ENCODE data around the gene NQO1. TPM values are rescaled to one million over a fixed set of nuclear protein-coding genes. Genes with fewer than 3 reads are reported as not detected.

Gene NQO1
- total and polyA plus RNA-seq, 2 of the 13 experiments (the other 11 are each of a cell fraction or from before 2014, with no cell fraction given): 464 to 1,060 TPM

DNA sequence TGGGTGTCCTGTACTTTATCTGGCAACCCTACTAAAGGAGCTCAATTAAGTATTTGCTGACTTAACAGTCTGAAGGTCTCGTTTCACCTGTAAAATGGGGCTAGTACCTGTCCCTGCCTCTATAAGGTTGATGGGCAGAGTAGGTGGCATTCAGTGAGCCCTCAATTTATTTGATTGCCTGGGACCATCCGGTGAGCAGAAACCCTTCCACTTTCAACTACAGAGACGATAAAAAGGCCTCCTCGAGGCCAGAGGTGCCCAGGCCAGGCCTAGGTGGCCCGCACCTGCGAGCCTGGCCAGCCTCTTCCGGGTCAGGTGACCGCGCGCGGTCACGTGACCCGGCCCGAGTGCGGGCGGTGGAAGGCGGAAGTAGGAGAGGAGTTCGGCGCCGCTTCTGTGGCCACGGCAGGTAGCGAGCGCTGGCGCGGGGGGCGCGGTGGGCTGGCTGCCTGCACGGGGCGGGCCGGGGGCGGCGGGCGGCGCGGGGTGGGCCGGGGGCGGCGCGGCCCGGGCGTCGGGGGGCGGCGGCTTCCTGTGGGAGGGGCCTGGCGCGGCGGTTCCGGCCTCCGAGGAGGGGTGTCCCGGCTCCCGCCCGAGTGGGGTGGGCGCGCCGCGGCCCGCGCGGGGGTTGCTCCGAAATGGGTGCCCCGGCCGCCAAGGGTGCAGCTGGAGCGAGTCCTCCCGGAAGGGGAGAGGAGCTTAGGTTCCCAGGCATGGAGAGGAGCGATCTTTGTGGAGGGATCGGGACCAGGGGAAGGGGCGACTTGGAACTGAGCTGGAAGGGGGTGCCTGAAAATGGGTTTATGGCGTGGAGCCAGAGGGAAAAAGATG, 35.8 kb upstream of the NQO1 start, which contains the start of gene WWP2 (continued):
- TF ChIP-seq REL (CRISPR knock-in tag; conservative IDR thresholded peaks at IDR 0.05): no peak
- no peak for TF ChIP-seq GTF3A (CRISPR knock-in tag; conservative IDR thresholded peaks at IDR 0.05)
- TF ChIP-seq, protein P1, sequence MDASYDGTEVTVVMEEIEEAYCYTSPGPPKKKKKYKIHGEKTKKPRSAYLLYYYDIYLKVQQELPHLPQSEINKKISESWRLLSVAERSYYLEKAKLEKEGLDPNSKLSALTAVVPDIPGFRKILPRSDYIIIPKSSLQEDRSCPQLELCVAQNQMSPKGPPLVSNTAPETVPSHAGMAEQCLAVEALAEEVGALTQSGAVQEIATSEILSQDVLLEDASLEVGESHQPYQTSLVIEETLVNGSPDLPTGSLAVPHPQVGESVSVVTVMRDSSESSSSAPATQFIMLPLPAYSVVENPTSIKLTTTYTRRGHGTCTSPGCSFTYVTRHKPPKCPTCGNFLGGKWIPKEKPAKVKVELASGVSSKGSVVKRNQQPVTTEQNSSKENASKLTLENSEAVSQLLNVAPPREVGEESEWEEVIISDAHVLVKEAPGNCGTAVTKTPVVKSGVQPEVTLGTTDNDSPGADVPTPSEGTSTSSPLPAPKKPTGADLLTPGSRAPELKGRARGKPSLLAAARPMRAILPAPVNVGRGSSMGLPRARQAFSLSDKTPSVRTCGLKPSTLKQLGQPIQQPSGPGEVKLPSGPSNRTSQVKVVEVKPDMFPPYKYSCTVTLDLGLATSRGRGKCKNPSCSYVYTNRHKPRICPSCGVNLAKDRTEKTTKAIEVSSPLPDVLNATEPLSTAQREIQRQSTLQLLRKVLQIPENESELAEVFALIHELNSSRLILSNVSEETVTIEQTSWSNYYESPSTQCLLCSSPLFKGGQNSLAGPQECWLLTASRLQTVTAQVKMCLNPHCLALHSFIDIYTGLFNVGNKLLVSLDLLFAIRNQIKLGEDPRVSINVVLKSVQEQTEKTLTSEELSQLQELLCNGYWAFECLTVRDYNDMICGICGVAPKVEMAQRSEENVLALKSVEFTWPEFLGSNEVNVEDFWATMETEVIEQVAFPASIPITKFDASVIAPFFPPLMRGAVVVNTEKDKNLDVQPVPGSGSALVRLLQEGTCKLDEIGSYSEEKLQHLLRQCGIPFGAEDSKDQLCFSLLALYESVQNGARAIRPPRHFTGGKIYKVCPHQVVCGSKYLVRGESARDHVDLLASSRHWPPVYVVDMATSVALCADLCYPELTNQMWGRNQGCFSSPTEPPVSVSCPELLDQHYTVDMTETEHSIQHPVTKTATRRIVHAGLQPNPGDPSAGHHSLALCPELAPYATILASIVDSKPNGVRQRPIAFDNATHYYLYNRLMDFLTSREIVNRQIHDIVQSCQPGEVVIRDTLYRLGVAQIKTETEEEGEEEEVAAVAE (CRISPR knock-in tag; IDR thresholded peaks at IDR 0.05; ENCODE audit: borderline replicate concordance): no peak
- no peak for TF ChIP-seq MTA3 (CRISPR knock-in tag; IDR thresholded peaks at IDR 0.05)
- no peak for TF ChIP-seq LCORL (IDR thresholded peaks at IDR 0.05)
- TF ChIP-seq LCORL (CRISPR knock-in tag; IDR thresholded peaks at IDR 0.05): peak; percentile 80
- no peak for TF ChIP-seq POGZ (CRISPR knock-in tag; IDR thresholded peaks at IDR 0.05)
- no peak for TF ChIP-seq SOX13 (IDR thresholded peaks at IDR 0.05)
- peak in 1 of 2 experiments; percentile 24; a peak in 2 of 4 replicates for TF ChIP-seq SOX13 (CRISPR knock-in tag; conservative IDR thresholded peaks at IDR 0.05 in 1 of 2, IDR thresholded peaks at IDR 0.05 in 1 of 2)
- no peak for TF ChIP-seq ZNF572 (CRISPR knock-in tag; IDR thresholded peaks at IDR 0.05)
- no peak; the same call in 1 of the 2 replicates for TF ChIP-seq ONECUT2 (CRISPR knock-in tag; IDR thresholded peaks at IDR 0.05)
- no peak for TF ChIP-seq ZFP36 (IDR thresholded peaks at IDR 0.05; ENCODE audit: borderline replicate concordance, low read depth, low read length, partially characterized antibody)
- TF ChIP-seq ESRRA (CRISPR knock-in tag; IDR thresholded peaks at IDR 0.05; ENCODE audit: low read depth): no peak
- TF ChIP-seq, protein P2, sequence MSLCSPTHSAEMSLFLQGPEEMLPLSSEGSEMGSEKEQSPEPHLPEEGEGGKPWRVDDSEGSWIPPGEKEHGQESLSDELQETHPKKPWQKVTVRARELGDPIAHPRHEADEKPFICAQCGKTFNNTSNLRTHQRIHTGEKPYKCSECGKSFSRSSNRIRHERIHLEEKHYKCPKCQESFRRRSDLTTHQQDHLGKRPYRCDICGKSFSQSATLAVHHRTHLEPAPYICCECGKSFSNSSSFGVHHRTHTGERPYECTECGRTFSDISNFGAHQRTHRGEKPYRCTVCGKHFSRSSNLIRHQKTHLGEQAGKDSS (CRISPR knock-in tag; IDR thresholded peaks at IDR 0.05; ENCODE audit: borderline replicate concordance, low read depth): no peak; the same call in 1 of the 2 replicates
- TF ChIP-seq SMAD1 (CRISPR knock-in tag; IDR thresholded peaks at IDR 0.05; ENCODE audit: borderline replicate concordance, low read depth): no peak; the same call in 1 of the 2 replicates
- peak; percentile 3; the same call in 1 of the 2 replicates for TF ChIP-seq STAG1 (CRISPR knock-in tag; IDR thresholded peaks at IDR 0.05)
- no peak for TF ChIP-seq ZNF569 (CRISPR knock-in tag; IDR thresholded peaks at IDR 0.05; ENCODE audit: borderline replicate concordance)
- TF ChIP-seq, protein P3, sequence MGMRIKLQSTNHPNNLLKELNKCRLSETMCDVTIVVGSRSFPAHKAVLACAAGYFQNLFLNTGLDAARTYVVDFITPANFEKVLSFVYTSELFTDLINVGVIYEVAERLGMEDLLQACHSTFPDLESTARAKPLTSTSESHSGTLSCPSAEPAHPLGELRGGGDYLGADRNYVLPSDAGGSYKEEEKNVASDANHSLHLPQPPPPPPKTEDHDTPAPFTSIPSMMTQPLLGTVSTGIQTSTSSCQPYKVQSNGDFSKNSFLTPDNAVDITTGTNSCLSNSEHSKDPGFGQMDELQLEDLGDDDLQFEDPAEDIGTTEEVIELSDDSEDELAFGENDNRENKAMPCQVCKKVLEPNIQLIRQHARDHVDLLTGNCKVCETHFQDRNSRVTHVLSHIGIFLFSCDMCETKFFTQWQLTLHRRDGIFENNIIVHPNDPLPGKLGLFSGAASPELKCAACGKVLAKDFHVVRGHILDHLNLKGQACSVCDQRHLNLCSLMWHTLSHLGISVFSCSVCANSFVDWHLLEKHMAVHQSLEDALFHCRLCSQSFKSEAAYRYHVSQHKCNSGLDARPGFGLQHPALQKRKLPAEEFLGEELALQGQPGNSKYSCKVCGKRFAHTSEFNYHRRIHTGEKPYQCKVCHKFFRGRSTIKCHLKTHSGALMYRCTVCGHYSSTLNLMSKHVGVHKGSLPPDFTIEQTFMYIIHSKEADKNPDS (CRISPR knock-in tag; IDR thresholded peaks at IDR 0.05): no peak
- TF ChIP-seq ZBTB1 (CRISPR knock-in tag; IDR thresholded peaks at IDR 0.05; ENCODE audit: borderline replicate concordance): peak; percentile 75; the same call in 1 of the 2 replicates

All from HepG2 (cell line).